HS-27A (cell line): Measurements from ENCODE around the gene ERVFRD-1.
"Not testable (repeated sequence)": the region's sequence is repeated elsewhere in the genome, so short reads cannot be mapped to it uniquely, and the experiment has no call there.

Experiments used
- DNase-seq: peaks from one replicate; pipeline ENCODE4 v3.0.0-alpha.2; 2012; ENCODE audit warnings: low read depth, missing footprints

Gene ERVFRD-1

GRCh38 chr6:11091141-11091540 lies 20.4 kb downstream of the ERVFRD-1 start:
- not testable (repeated sequence) for DNase-seq

DNA sequence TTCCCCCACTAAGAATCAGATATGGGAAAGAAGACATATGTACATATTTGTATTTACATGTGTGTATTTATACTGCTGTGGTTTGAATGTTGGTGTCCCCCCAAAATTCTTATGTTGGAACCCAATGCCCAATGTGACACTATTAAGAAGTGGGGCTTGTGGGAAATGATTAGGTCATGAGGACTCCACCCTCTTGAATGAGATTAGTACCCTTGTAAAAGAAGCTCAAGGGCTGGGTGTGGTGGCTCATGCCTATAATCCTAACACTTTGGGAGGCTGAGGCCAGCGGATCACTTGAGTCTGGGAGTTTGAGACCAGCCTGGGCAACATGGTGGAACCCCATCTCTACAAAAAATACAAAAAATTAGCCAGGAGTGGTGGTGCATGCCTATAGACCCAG lies 21.8 kb downstream of the ERVFRD-1 start:
- no peak for DNase-seq

- DNase-seq, result not testable (repeated sequence)
These were observed 24.2 kb downstream of the ERVFRD-1 start for GRCh38 chr6:11087141-11087812.

DNA sequence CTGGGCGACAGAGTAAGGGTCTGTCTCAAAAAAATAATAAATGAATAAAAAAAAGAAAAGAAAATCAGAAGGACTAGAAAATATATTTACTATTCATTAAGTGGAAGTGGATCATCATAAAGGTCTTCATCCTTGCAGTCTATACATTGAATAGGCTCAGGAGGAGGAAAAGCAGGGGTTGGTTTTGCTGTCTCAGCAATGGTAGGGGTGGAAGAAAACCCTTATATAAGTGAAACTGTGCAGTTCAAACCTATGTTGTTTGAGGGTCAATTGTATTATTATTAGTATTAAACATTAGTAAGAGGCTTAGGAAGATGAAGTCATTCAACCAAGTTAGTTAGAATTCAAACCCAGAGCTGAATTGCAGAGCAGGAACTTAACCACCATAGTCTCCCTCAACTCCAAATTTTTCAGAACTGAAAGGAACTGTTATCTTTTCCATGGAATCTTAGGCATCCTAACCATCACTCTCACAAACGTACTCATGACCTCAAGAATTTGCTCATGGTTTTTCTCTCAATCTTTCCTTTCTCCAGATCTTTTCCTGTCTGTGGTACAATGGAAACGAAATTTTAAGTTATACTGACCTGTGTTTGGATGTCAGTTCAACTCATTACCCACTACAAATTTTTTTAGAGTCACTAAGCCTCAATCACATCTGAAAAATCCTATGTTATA lies 25.6 kb downstream of the ERVFRD-1 start:
- peak; percentile 72 for DNase-seq

DNA sequence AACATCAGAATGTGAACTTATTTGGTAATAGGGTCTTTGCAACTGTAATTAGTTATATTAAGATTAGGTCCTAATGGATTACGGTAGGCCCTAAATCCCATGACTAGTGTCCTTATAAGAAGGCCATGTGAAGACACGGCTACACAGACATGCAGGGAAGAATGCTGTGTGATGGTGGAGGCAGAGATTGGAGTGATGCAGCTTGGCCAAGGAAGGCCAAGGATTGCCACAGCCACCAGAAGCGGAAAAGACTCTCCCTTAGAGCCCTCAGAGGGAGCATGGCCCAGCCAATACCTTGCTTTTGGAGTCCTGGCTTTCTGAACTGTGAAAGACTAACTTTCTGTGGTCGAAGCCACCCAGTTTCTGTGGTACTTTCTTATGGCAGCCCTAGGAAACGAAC lies 27.6 kb downstream of the ERVFRD-1 start:
- no peak for DNase-seq

DNA sequence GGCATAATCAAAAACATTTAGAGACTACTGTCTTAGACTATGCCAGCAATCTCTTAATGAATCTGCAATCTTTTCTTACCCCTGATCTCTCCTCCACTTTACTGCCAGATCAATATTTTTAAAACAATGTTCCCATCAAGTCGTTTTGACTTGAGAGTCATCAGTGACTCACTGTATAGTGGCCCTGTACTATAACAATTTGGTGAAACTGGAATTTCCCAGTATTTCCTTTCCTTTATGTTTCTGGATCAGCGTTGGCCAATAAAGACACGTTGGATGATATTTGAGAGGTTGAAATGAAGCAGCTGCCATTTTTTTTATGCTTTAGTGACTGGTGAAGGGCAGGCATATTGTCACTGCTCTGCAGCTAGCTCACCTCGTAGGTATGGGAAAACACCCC lies 28.0 kb downstream of the ERVFRD-1 start:
- peak; percentile 65 for DNase-seq

DNA sequence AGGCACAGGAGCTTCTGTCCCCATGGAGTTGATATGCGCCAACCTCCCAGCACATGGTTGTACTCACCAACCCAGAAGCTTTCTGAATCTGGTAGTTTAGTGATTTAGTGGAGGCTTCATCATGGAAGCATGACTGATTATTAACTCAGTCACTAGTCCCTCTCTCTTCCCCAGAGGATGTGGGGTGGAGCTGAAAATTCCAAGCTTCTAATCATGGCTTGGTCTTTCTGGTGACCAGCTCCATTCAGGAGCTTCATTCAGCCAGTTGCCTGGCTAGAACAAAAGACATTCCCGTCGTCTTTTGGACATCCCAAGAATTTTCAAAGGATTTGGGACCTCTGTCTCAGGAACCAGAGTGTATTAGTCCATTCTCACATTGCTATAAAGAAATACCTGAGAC lies 31.2 kb downstream of the ERVFRD-1 start:
- DNase-seq, result no peak

DNA sequence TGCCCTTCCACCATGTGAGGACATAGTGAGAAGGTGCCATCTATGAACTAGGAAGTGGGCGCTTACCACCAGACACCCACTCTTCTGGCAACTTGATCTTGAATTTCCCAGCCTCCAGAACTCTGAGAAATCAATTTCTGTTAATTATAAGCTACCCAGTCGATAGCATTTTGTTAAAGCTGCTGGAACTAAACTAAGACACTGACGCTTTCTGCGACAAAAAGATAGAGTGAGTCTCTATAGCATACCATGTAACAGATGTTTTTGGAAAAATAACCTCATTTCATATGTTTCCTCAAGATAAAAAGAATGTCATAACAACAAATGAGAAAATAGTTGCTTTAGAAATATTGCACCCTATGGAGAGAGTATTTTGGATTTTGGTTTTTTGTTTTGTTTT lies 33.3 kb downstream of the ERVFRD-1 start:
- DNase-seq, result no peak

- DNase-seq, result no peak
These were observed 35.0 kb downstream of the ERVFRD-1 start for GRCh38 chr6:11076540-11076939.

DNA sequence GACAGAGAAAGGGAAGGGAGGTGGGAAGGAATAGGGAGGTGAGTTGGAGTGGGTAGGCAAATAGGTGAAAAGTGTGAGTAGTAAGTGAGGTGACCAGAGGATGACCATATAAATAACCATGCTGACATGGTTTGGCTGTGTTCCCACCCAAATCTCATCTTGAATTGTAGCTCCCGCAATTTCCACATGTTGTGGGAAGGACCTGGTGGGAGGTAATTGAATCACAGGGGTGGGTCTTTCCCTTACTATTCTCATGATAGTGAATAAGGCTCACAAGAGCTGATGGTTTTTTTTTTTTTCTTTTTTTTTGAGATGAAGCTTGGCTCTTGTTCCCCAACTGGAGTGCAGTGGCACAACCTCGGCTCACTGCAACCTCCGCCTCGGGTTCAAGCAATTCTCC lies 39.4 kb downstream of the ERVFRD-1 start:
- no peak for DNase-seq

DNA sequence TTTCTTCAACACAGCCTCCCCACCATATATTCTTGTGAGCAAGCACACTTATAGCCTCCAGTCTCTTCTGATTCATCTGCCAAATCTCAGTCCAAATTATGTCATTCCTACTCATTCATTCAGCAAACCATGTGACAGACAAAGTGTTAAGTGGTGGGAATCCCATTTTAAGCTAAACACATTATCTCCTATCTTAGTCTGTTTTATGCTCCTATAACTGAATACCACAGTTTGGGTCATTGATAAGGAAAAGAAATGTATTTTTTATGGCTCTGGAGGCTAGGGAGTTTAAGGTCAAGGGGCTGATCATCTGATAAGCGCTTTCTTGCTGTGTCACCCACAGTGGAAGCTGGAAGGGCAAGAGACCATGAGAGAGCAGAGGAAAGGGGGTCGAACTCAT lies 41.8 kb downstream of the ERVFRD-1 start:
- no peak for DNase-seq

GRCh38 chr6:11067348-11067747 lies 44.2 kb downstream of the ERVFRD-1 start:
- DNase-seq, result no peak

- no peak for DNase-seq
These were observed 44.8 kb downstream of the ERVFRD-1 start for GRCh38 chr6:11066505-11067347.

- no peak for DNase-seq
These were observed 45.9 kb downstream of the ERVFRD-1 start for GRCh38 chr6:11065436-11066202.

DNA sequence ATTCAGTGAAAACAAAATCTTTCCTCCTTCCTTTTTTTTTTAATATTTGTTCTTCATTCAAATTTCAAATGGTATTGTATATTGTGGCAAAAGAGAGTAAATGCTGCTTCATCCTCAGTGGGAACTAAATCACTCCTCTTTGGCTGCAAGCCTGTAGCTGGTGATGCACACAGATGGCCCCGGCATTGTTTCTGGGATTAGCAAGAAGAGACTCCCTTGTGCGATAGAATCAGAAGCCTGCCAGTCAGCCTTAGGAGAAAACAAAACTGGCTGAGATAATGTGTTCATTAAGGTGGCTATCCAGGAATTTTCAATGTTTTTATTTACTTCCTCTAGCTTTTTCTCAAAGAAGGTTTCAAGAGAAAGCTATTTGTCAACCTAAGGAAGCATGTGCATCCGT lies 46.7 kb downstream of the ERVFRD-1 start:
- no peak for DNase-seq

DNA sequence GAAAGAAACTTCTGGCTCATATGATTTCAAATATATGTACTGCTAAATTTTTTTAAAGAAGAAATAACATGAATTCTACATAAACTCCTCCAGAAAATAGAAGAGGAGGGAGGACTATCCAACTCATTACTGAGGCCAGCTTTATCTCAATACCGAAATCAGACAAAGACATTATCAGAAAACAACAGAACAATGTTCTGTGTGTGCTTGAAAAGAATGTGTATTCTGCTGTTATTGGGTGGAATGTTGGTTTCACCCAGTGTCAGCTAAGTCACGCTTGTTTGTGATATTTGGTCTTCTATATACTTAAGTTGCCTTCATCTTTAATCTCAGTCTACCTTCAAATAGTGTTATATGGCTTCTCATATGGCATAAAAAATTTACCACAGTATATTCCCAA lies 48.8 kb downstream of the ERVFRD-1 start:
- DNase-seq, result no peak

DNA sequence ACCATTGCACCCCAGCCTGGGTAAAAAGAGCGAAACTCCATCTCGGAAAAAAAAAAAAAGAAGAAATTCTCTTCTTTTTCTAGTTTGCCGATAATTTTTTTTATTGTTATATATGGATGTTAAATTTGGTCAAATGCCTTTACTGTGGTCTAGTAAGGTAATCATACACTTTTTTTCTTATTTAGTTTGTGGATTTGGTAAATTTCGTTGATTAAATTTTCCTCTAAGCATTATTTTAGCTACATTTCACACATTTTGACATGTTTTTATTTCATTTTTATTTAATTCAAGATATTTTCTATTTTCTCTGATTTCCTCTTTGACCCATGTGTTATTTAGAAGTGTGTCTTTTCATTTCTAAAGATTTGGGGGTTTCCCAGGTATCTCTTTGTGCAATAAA lies 49.4 kb downstream of the ERVFRD-1 start:
- DNase-seq, result no peak

GRCh38 chr6:11058406-11058805 lies 53.1 kb downstream of the ERVFRD-1 start:
- no peak for DNase-seq

- DNase-seq, result no peak
These were observed 54.7 kb downstream of the ERVFRD-1 start for GRCh38 chr6:11056871-11057270.

GRCh38 chr6:11055127-11055627 lies 56.3 kb downstream of the ERVFRD-1 start:
- DNase-seq, result peak; percentile 74

DNA sequence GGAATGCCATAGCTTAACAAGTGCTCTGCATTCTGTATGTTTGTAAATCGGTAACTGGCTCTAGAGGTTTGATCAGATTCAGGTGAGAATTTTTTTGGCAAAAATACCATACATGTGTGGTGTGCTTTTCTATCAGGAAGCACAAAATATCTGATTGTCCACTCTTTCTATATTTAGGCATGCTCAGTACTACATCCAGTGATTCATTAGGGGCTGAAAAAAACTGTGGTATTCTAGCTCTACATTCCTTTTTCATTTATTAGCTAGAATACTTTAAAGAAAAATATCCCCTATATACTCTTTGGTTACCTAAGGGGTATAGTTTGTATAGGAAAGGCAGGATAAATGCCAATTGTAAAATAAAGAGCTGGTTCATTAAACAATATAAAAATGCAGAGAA lies 56.8 kb downstream of the ERVFRD-1 start:
- peak; percentile 52 for DNase-seq

DNA sequence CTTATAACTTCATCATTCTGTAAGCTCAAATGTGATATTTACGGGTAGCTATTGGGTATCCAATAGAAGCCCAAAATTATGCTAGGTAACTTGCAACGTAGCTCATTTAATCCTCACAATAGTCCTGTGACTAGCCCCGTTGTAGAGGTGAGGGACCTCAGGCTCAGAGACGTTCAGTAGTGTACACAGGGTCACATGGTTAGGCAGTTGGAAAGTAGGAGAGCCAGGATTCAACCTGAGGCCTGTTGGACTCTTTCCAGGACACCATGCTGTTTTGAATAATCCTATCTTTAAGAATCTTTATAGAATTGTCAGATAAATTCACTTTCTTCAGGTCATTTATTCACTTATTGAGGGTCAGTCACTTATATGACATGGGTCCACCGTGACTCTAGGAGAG lies 58.2 kb downstream of the ERVFRD-1 start:
- no peak for DNase-seq
